GM19372 (cell line): ENCODE results near the gene HVCN1.
A peak's percentile ranks its signal among the peaks of the same experiment; 100 is the strongest.
"Not testable (repeated sequence)": the region's sequence is repeated elsewhere in the genome, so short reads cannot be mapped to it uniquely, and the experiment has no call there.

Source experiments
- ATAC-seq: cut with Tn5 transposase; IDR thresholded peaks from one replicate; pipeline ENCODE4 v1.9.1; 2021; ENCODE audit warnings: mild to moderate bottlenecking, low read depth, moderate library complexity; ENCODE audit not compliant: unreplicated experiment

The HVCN1 gene

GRCh38 chr12:110688446-110689280, at the start of gene HVCN1:
HVCN1 (minus strand) TSS chr12:110689115; CDS start chr12:110683245, 5,870 bp downstream.
- peak; percentile 25 for ATAC-seq

GRCh38 chr12:110737532-110737931, 48.6 kb upstream of the HVCN1 start:
- no peak for ATAC-seq

- ATAC-seq: not testable (repeated sequence)
Observed at GRCh38 chr12:110737016-110737415, 48.1 kb upstream of the HVCN1 start.

- ATAC-seq: no peak
Observed at GRCh38 chr12:110733900-110734299, 45.0 kb upstream of the HVCN1 start.

GRCh38 chr12:110733089-110733715, 44.3 kb upstream of the HVCN1 start:
- ATAC-seq: no peak

- no peak for ATAC-seq
Observed at GRCh38 chr12:110732572-110732971, 43.7 kb upstream of the HVCN1 start.

GRCh38 chr12:110731479-110731878, 42.6 kb upstream of the HVCN1 start:
- ATAC-seq: no peak

GRCh38 chr12:110728628-110729027, 39.7 kb upstream of the HVCN1 start:
- ATAC-seq: no peak

- ATAC-seq: no peak
Observed at GRCh38 chr12:110726708-110727369, 37.9 kb upstream of the HVCN1 start.

GRCh38 chr12:110726028-110726427, 37.1 kb upstream of the HVCN1 start:
- no peak for ATAC-seq

GRCh38 chr12:110725267-110725666, 36.4 kb upstream of the HVCN1 start:
- ATAC-seq: no peak

- not testable (repeated sequence) for ATAC-seq
Observed at GRCh38 chr12:110722892-110723291, 34.0 kb upstream of the HVCN1 start.

- ATAC-seq: no peak
Observed at GRCh38 chr12:110721570-110721969, 32.7 kb upstream of the HVCN1 start.

- no peak for ATAC-seq
Observed at GRCh38 chr12:110720516-110720915, 31.6 kb upstream of the HVCN1 start.

- no peak for ATAC-seq
Observed at GRCh38 chr12:110718222-110718908, 29.4 kb upstream of the HVCN1 start.

GRCh38 chr12:110717037-110717436, 28.1 kb upstream of the HVCN1 start:
- no peak for ATAC-seq

- ATAC-seq: no peak
Observed at GRCh38 chr12:110708917-110709316, 20.0 kb upstream of the HVCN1 start.

GRCh38 chr12:110705309-110705708, 16.4 kb upstream of the HVCN1 start:
- ATAC-seq: no peak

- ATAC-seq: no peak
Observed at GRCh38 chr12:110704750-110705149, 15.8 kb upstream of the HVCN1 start.

GRCh38 chr12:110704231-110704630, 15.3 kb upstream of the HVCN1 start:
- ATAC-seq: no peak

GRCh38 chr12:110702081-110702480, 13.2 kb upstream of the HVCN1 start:
- ATAC-seq: no peak
